ENCODE results near the gene ITGBL1. TPM values are rescaled to one million over a fixed set of nuclear protein-coding genes. Genes with fewer than 3 reads are reported as not detected.

ITGBL1 gene
- total and polyA plus RNA-seq, 8 donors = 0.24 to 50.0 (median 0.38) TPM

- no peak overlapping the region for H3K4me3 ChIP-seq
- H3K36me3 ChIP-seq = no peaks in the 10 kb centered on the region
- ATAC-seq = no peak
- no peaks in the 10 kb centered on the region for H3K9me3 ChIP-seq
- no peak for DNase-seq
- TF ChIP-seq CTCF (IDR thresholded peaks at IDR 0.05) = no peak
- intact Hi-C loops (cut with DNase I) = no loop called here
- no peak overlapping the region for H3K27ac ChIP-seq
- H3K4me1 ChIP-seq = no peaks in the 10 kb centered on the region
- no peaks in the 10 kb centered on the region for H3K27me3 ChIP-seq
Measured at GRCh38 chr13:101433895-101434294, 18.6 kb upstream of the ITGBL1 start.

GRCh38 chr13:101434486-101434885 is 18.0 kb upstream of the ITGBL1 start:
- ATAC-seq (no peak), DNase-seq (no peak)
- intact Hi-C loops (cut with DNase I) = no loop called here
- Histone ChIP-seq H3K4me3 (no peak overlapping the region), H3K27me3 (no peaks in the 10 kb centered on the region), H3K36me3 (no peaks in the 10 kb centered on the region), H3K27ac (no peak overlapping the region), H3K4me1 (no peaks in the 10 kb centered on the region), H3K9me3 (no peaks in the 10 kb centered on the region)
- no peak for TF ChIP-seq CTCF (IDR thresholded peaks at IDR 0.05)

- no peak for DNase-seq
- ATAC-seq = no peak
- no peaks in the 10 kb centered on the region for H3K4me1 ChIP-seq
- no peak overlapping the region for H3K4me3 ChIP-seq
- H3K27me3 ChIP-seq = peaks cover 0 to 6% of the 10 kb centered on the region in 2 donors
- intact Hi-C loops (cut with DNase I) = no loop called here
- H3K9me3 ChIP-seq = no peaks in the 10 kb centered on the region
- H3K36me3 ChIP-seq = no peaks in the 10 kb centered on the region
- no peak overlapping the region for H3K27ac ChIP-seq
- TF ChIP-seq CTCF (IDR thresholded peaks at IDR 0.05) = no peak
Measured at GRCh38 chr13:101447852-101448251, 4.6 kb upstream of the ITGBL1 start.

- no peak for DNase-seq
- Histone ChIP-seq H3K27ac (no peak overlapping the region), H3K9me3 (no peaks in the 10 kb centered on the region), H3K36me3 (no peaks in the 10 kb centered on the region), H3K27me3 (peaks cover 0 to 26% of the 10 kb centered on the region in 2 donors), H3K4me1 (no peaks in the 10 kb centered on the region), H3K4me3 (no peak overlapping the region)
- intact Hi-C loops (cut with DNase I) = no loop called here
- peak; percentile 18 for ATAC-seq
- no peak for TF ChIP-seq CTCF (IDR thresholded peaks at IDR 0.05)
Measured at GRCh38 chr13:101449790-101450748, 2.4 kb upstream of the ITGBL1 start.

GRCh38 chr13:101450749-101451130 is 1.7 kb upstream of the ITGBL1 start:
- no peaks in the 10 kb centered on the region for H3K36me3 ChIP-seq
- DNase-seq = no peak
- intact Hi-C loops (cut with DNase I) = no loop called here
- TF ChIP-seq CTCF (IDR thresholded peaks at IDR 0.05) = no peak
- no peaks in the 10 kb centered on the region for H3K9me3 ChIP-seq
- H3K27me3 ChIP-seq = peaks cover 0 to 26% of the 10 kb centered on the region in 2 donors
- ATAC-seq = no peak
- no peak overlapping the region for H3K4me3 ChIP-seq
- H3K27ac ChIP-seq = no peak overlapping the region
- H3K4me1 ChIP-seq = no peaks in the 10 kb centered on the region

Measured in left lung (tissue), 10 donors.